Neural cell (in vitro differentiated cells): ENCODE data around the gene CMTM5. TPM values are rescaled to one million over a fixed set of nuclear protein-coding genes. Genes with fewer than 3 reads are reported as not detected.

Source experiments
- H2AFZ ChIP-seq: fragments of 200-600, 300-800 bp; sonication (generic), shearing (Covaris generic); 2 replicates; pipeline ENCODE4 v1.6.0; 2014; ENCODE audit warnings: low read depth, mild to moderate bottlenecking, antibody characterized with exemption, low read length, moderate library complexity
- H3F3A ChIP-seq: fragments of 200-600 bp; shearing (Covaris generic); 2 replicates; pipeline ENCODE4 v1.6.1; 2016; ENCODE audit warnings: mild to moderate bottlenecking, moderate library complexity, mixed read lengths, antibody characterized with exemption, low read length; ENCODE audit not compliant: insufficient read depth, poor library complexity, severe bottlenecking
- H3K27ac ChIP-seq: fragments of 200-600, 300-800 bp; sonication (generic), shearing (Covaris generic); 2 replicates; pipeline ENCODE4 v1.5.1; 2014; ENCODE audit warnings: mild to moderate bottlenecking, low read length, moderate library complexity
- H3K27me3 ChIP-seq: fragments of 300-800, 200-600 bp; sonication (generic), shearing (Covaris generic); 2 replicates; pipeline ENCODE4 v1.6.0; 2014; ENCODE audit warnings: mild to moderate bottlenecking, low read depth, low read length, moderate library complexity; ENCODE audit not compliant: insufficient read depth
- H3K36me3 ChIP-seq: fragments of 300-800, 200-600 bp; sonication (generic), shearing (Covaris generic); 2 replicates; pipeline ENCODE4 v1.5.1; 2014; ENCODE audit warnings: mild to moderate bottlenecking, antibody characterized with exemption, low read length, moderate library complexity; ENCODE audit not compliant: insufficient read depth
- H3K4me2 ChIP-seq: fragments of 300-800, 200-600 bp; sonication (generic), shearing (Covaris generic); 2 replicates; pipeline ENCODE4 v1.6.0; 2014; ENCODE audit warnings: mild to moderate bottlenecking, low read length
- H3K4me3 ChIP-seq: fragments of 300-800, 200-600 bp; sonication (generic), shearing (Covaris generic); 2 replicates; pipeline ENCODE4 v1.5.1; 2014; ENCODE audit warnings: mild to moderate bottlenecking, low read length, moderate library complexity
- H3K79me2 ChIP-seq: fragments of 200-600 bp; shearing (Covaris generic); replicated peaks from 2 replicates; pipeline ENCODE4 v1.6.0; 2014; ENCODE audit warnings: mild to moderate bottlenecking, low read length, moderate library complexity; ENCODE audit not compliant: insufficient read depth
- H3K9ac ChIP-seq: fragments of 300-800, 200-600 bp; sonication (generic), shearing (Covaris generic); 2 replicates; pipeline ENCODE4 v1.6.1; 2016; ENCODE audit warnings: mild to moderate bottlenecking, low read length, mixed read lengths
- H3K9me2 ChIP-seq: fragments of 200-600 bp; shearing (Covaris generic); 2 replicates; pipeline ENCODE4 v1.6.1; 2016; ENCODE audit warnings: mild to moderate bottlenecking, low read length, mixed read lengths; ENCODE audit not compliant: insufficient read depth
- H3K9me3 ChIP-seq: fragments of 200-600, 300-800 bp; sonication (generic), shearing (Covaris generic); 2 replicates; pipeline ENCODE4 v1.6.1; 2016; ENCODE audit warnings: mild to moderate bottlenecking, mixed run types, low read length, moderate library complexity, mixed read lengths
- H4K20me1 ChIP-seq: fragments of 200-600 bp; shearing (Covaris generic); 2 replicates; pipeline ENCODE4 v1.6.1; 2016; ENCODE audit warnings: mild to moderate bottlenecking, mixed run types; ENCODE audit not compliant: insufficient read depth
- EZH2 ChIP-seq: fragments of 200-600, 300-800 bp; shearing (Covaris generic), sonication (generic); IDR thresholded peaks from 2 replicates; pipeline ENCODE4 v1.6.1; 2014; ENCODE audit warnings: antibody characterized with exemption, low read length, borderline replicate concordance, mild to moderate bottlenecking; ENCODE audit not compliant: insufficient read depth, poor library complexity, severe bottlenecking
- TAF1 ChIP-seq: IDR thresholded peaks from 2 replicates; pipeline ENCODE4 v1.6.1; 2012; ENCODE audit warnings: low read depth
- polyA plus RNA-seq: library from polyadenylated mRNA; depleted of rRNA; stranded (reverse); fragments of >200 nt; gene quantifications from 2 replicates; pipeline ENCODE4 v1.2.3, GENCODE V29; 2014
- TF ChIP-seq, protein P1 (sequence below): IDR thresholded peaks from 2 replicates; pipeline ENCODE4 v1.6.1; 2012; ENCODE audit warnings: borderline replicate concordance
- TF ChIP-seq, protein P2 (sequence below): fragments of 450-650 bp; IDR thresholded peaks from 2 replicates; pipeline ENCODE4 v1.5.1; 2014; ENCODE audit warnings: antibody characterized with exemption, mild to moderate bottlenecking, moderate library complexity; ENCODE audit not compliant: poor library complexity, severe bottlenecking

The CMTM5 gene
- polyA plus RNA-seq, 1 donor from 2014 or later: not detected

GRCh38 chr14:23339506-23340268, 37.2 kb upstream of the CMTM5 start:
- Histone ChIP-seq H3K4me3 (no peak overlapping the region), H3K36me3 (no peaks in the 10 kb centered on the region), H2AFZ (no peak overlapping the region), H3K9me3 (no peaks in the 10 kb centered on the region), H3F3A (no peaks in the 10 kb centered on the region), H3K9ac (no peak overlapping the region), H3K4me2 (no peak overlapping the region), H4K20me1 (no peaks in the 10 kb centered on the region), H3K27ac (no peak overlapping the region), H3K9me2 (no peaks in the 10 kb centered on the region), H3K27me3 (no peaks in the 10 kb centered on the region), H3K79me2 (no peaks in the 10 kb centered on the region)
- TF ChIP-seq, protein P1, sequence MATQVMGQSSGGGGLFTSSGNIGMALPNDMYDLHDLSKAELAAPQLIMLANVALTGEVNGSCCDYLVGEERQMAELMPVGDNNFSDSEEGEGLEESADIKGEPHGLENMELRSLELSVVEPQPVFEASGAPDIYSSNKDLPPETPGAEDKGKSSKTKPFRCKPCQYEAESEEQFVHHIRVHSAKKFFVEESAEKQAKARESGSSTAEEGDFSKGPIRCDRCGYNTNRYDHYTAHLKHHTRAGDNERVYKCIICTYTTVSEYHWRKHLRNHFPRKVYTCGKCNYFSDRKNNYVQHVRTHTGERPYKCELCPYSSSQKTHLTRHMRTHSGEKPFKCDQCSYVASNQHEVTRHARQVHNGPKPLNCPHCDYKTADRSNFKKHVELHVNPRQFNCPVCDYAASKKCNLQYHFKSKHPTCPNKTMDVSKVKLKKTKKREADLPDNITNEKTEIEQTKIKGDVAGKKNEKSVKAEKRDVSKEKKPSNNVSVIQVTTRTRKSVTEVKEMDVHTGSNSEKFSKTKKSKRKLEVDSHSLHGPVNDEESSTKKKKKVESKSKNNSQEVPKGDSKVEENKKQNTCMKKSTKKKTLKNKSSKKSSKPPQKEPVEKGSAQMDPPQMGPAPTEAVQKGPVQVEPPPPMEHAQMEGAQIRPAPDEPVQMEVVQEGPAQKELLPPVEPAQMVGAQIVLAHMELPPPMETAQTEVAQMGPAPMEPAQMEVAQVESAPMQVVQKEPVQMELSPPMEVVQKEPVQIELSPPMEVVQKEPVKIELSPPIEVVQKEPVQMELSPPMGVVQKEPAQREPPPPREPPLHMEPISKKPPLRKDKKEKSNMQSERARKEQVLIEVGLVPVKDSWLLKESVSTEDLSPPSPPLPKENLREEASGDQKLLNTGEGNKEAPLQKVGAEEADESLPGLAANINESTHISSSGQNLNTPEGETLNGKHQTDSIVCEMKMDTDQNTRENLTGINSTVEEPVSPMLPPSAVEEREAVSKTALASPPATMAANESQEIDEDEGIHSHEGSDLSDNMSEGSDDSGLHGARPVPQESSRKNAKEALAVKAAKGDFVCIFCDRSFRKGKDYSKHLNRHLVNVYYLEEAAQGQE: no peak
- TF ChIP-seq EZH2 (no peak), TAF1 (no peak)

GRCh38 chr14:23344481-23344880, 32.4 kb upstream of the CMTM5 start:
- Histone ChIP-seq H2AFZ (no peak overlapping the region), H3K27me3 (no peaks in the 10 kb centered on the region), H3K4me2 (no peak overlapping the region), H3K9ac (no peak overlapping the region), H4K20me1 (no peaks in the 10 kb centered on the region), H3K4me3 (no peak overlapping the region), H3F3A (no peaks in the 10 kb centered on the region), H3K9me2 (no peaks in the 10 kb centered on the region), H3K27ac (no peak overlapping the region), H3K9me3 (no peaks in the 10 kb centered on the region), H3K36me3 (no peaks in the 10 kb centered on the region), H3K79me2 (no peaks in the 10 kb centered on the region)
- TF ChIP-seq, protein P1: no peak
- TF ChIP-seq, protein P2, sequence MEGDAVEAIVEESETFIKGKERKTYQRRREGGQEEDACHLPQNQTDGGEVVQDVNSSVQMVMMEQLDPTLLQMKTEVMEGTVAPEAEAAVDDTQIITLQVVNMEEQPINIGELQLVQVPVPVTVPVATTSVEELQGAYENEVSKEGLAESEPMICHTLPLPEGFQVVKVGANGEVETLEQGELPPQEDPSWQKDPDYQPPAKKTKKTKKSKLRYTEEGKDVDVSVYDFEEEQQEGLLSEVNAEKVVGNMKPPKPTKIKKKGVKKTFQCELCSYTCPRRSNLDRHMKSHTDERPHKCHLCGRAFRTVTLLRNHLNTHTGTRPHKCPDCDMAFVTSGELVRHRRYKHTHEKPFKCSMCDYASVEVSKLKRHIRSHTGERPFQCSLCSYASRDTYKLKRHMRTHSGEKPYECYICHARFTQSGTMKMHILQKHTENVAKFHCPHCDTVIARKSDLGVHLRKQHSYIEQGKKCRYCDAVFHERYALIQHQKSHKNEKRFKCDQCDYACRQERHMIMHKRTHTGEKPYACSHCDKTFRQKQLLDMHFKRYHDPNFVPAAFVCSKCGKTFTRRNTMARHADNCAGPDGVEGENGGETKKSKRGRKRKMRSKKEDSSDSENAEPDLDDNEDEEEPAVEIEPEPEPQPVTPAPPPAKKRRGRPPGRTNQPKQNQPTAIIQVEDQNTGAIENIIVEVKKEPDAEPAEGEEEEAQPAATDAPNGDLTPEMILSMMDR: peak; percentile 15
